ENCODE results near the gene HOMER2.

HOMER2 gene

GRCh38 chr15:82809308-82810060 is 143.0 kb downstream of the HOMER2 start, which contains the start of gene WHAMM:
Gene WHAMM, plus strand, starts transcription at chr15:82809628. Its CDS starts 99 bp downstream, at chr15:82809727.
- H3K27ac ChIP-seq (replicated peaks): peak within 1 kb of the TSS; percentile 93
- H3K27me3 ChIP-seq (ENCODE audit: insufficient read depth, poor library complexity, severe bottlenecking): no peaks in the 10 kb centered on the region
- no peak for TF ChIP-seq CTCF (IDR thresholded peaks at IDR 0.05; ENCODE audit: insufficient read depth, low read length)
- no peak for TF ChIP-seq GABPA (IDR thresholded peaks at IDR 0.05; ENCODE audit: low read depth)
- no peak for TF ChIP-seq SPI1 (IDR thresholded peaks at IDR 0.05; ENCODE audit: borderline replicate concordance, low read depth)
- TF ChIP-seq POLR2AphosphoS5 (IDR thresholded peaks at IDR 0.05; ENCODE audit: low read depth): peak; percentile 79
- peak; percentile 44 for TF ChIP-seq REST (IDR thresholded peaks at IDR 0.05; ENCODE audit: insufficient replicate concordance, low read depth)
- DNase-seq (ENCODE audit: low read depth in 1 of 2, low spot score in 1 of 2): peak; percentile 97 to 98
- peak within 1 kb of the TSS; percentile 85 for H3K4me3 ChIP-seq (replicated peaks; ENCODE audit: insufficient read depth, low read length)

GRCh38 chr15:82808634-82809041 is 143.9 kb downstream of the HOMER2 start:
- peak overlapping the region; percentile 93 for H3K27ac ChIP-seq (replicated peaks)
- no peaks in the 10 kb centered on the region for H3K27me3 ChIP-seq (ENCODE audit: insufficient read depth, poor library complexity, severe bottlenecking)
- H3K4me3 ChIP-seq (replicated peaks; ENCODE audit: insufficient read depth, low read length): no peak overlapping the region
- DNase-seq (ENCODE audit: low read depth in 1 of 2, low spot score in 1 of 2): no peak
- TF ChIP-seq GABPA (IDR thresholded peaks at IDR 0.05; ENCODE audit: low read depth): no peak
- no peak for TF ChIP-seq SPI1 (IDR thresholded peaks at IDR 0.05; ENCODE audit: borderline replicate concordance, low read depth)
- TF ChIP-seq POLR2AphosphoS5 (IDR thresholded peaks at IDR 0.05; ENCODE audit: low read depth): no peak
- TF ChIP-seq CTCF (IDR thresholded peaks at IDR 0.05; ENCODE audit: insufficient read depth, low read length): no peak
- no peak for TF ChIP-seq REST (IDR thresholded peaks at IDR 0.05; ENCODE audit: insufficient replicate concordance, low read depth)

GRCh38 chr15:82807920-82808633 is 144.4 kb downstream of the HOMER2 start:
- no peak overlapping the region for H3K27ac ChIP-seq (replicated peaks)
- no peak for TF ChIP-seq CTCF (IDR thresholded peaks at IDR 0.05; ENCODE audit: insufficient read depth, low read length)
- no peak for TF ChIP-seq POLR2AphosphoS5 (IDR thresholded peaks at IDR 0.05; ENCODE audit: low read depth)
- TF ChIP-seq SPI1 (IDR thresholded peaks at IDR 0.05; ENCODE audit: borderline replicate concordance, low read depth): no peak
- TF ChIP-seq REST (IDR thresholded peaks at IDR 0.05; ENCODE audit: insufficient replicate concordance, low read depth): no peak
- no peak for TF ChIP-seq GABPA (IDR thresholded peaks at IDR 0.05; ENCODE audit: low read depth)
- H3K4me3 ChIP-seq (replicated peaks; ENCODE audit: insufficient read depth, low read length): no peak overlapping the region

More at GRCh38 chr15:82807920-82808633, 144.4 kb downstream of the HOMER2 start:
- no peaks in the 10 kb centered on the region for H3K27me3 ChIP-seq (ENCODE audit: insufficient read depth, poor library complexity, severe bottlenecking)
- DNase-seq (ENCODE audit: low read depth in 1 of 2, low spot score in 1 of 2): no peak

All from HL-60 (cell line).